ENCODE results near the gene SLC2A4.

Gene SLC2A4

DNA sequence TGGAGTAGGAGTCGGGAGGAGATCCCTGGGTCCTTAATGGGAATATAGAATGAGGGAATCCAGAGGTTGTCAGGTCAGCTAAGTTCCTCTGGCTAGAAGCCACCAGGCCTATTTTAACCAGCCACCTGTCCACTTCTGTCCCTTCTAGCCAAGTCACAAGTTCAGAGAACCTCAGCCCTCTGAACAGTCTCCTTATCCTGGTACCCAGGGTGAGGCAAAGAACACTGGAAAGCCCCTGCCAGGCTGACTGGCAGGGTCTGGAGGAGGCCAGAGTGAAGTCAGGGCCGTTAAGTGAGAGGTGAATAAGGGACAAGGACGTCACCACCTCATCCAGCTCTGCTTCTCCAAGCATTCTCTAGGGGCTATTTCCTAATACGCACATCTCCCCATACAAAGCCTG is 32.7 kb upstream of the SLC2A4 start:
- no peak for DNase-seq

DNA sequence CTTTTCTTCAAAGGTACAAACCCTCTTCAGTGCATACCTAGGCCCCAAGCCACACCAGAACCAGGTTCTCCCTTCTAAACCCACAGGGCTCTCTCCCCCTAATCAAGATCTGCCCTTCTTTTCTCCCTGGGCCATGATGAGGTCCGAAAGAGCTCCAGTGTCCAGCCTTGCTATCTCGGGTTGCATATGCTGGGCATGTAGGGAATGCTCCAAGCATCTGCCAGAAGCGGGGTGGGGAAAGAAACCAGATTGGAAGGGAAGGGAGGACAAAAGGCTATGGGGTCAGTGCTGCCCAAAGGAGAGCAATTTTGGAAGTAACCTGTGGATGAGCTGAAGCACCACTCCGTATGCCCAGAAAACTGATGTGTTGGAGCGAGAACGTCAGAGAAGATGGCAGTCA is 32.3 kb upstream of the SLC2A4 start:
- DNase-seq, result no peak

DNA sequence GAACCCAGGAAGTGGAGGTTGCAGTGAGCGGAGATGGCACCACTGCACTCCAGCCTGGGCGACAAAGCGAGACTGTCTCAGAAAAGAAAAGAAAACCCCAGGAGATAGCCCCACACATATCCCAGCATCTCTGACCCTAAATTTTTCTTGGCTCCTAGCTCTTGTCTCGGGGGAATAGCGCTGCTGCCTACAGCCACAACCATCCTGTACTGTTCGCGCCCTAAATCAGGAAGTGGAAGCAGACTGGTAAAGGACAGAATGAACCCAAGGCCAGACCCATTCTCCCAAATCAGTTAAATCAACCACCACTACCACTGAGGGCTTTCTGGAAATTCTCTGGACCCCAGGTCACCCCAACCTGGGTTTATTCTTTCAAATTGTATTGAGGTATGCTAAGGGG is 31.7 kb upstream of the SLC2A4 start:
- no peak for DNase-seq

- no peak for DNase-seq
Observed at GRCh38 chr17:7250695-7251627, 30.6 kb upstream of the SLC2A4 start.

DNA sequence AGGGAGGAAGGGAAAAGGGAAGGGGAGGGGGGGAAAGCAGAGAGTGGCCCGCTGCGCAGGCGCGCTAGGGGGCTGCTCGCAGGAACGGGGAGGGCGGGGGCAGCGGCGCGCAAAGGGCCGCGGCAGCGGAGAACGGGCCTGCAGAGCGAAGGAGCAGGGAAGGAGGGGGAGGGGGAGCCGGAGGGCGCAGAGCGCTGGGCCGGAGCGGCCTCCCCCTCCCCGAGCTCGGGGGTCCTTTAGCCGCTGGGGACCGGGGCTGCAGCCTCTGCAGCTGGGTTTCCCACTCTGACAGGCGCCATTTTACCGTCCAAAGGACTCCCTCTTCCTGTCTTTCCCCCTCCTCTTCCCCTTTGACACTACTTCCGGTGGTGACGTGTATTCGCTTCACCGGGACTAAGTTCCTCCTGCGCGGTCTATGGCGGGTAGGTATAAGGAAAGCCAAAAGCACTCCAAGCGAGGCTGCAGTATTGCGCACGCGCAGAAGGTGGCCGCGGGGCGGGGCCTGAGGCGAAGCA is 29.8 kb upstream of the SLC2A4 start, which contains the start of gene CTDNEP1:
Gene CTDNEP1, minus strand, starts transcription at position 74 of the 515 bp plus-strand sequence. CDS start 438 bp downstream, outside the sequence.
- peak; percentile 90 for DNase-seq

DNA sequence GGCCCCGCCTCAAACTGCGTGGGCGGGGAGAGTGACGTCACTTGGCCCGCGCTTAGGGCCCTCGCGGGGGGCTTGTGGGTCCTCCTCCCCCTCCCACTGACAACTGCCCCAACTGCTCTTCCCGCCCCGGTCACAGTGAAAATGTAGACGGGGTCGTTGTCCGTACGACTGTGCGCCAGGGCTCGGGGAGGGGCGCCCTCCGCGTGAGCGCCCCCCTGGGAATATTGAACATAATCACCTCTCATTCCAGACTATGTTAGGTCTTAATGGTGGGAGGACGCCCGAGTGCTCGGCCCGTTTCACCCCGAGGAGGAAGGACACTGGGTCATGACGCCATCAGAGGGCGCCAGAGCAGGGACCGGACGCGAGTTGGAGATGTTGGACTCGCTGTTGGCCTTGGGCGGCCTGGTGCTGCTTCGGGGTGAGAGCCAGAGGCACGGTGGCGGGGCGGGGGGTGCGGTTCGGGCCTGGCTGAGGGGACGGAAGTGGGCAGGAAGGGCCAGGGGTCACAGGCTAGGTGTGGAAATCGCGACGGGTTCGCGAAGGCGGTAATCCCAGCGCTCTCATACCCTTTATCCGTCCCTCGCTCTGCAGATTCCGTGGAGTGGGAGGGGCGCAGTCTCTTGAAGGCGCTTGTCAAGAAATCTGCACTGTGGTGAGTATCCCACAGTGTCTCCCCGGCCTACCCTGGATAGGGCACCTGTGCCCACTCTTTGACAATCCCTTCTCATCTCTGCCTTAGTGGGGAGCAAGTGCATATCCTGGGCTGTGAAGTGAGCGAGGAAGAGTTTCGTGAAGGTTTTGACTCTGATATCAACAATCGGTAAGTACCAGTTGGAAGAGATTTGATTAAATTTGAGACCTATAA is 29.1 kb upstream of the SLC2A4 start, which contains the start of gene ELP5:
Gene ELP5, plus strand, starts transcription at position 40 of the 868 bp plus-strand sequence. Its CDS starts 336 bp downstream, at position 376.
- peak; percentile 63 for DNase-seq

DNA sequence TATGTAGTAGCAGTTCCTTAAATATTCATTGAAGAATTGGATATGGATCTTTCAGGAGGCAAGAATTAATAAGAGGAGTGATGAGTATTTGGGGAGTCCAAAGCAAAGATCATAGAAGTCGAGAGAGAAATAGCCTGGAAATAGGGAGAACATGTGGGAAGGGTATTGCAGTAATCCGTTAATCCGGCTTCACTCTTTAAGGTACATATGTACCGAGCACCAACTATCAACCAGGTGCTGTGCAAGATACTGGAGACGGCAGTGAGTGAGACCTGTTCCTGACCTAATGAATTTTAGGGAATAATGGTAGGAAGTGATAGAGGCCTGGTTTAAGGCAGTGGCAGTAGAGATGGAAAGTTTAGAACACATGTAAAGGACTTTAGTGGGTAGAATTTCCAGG is 28.4 kb upstream of the SLC2A4 start:
- DNase-seq, result no peak

DNA sequence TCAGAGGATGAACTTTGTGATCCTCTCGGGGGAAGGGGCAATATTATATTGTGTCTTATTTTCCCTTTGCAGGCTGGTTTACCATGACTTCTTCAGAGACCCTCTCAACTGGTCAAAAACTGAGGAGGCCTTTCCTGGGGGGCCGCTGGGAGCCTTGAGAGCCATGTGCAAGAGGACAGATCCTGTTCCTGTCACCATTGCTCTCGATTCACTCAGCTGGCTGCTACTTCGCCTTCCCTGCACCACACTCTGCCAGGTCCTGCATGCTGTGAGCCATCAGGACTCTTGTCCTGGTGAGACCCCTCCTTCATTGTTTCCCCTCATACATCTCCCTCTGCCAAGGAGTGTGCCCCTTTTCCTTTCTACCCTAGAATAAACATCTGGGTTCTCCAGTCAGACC is 27.0 kb upstream of the SLC2A4 start:
- no peak for DNase-seq

- no peak for DNase-seq
Observed at GRCh38 chr17:7256766-7257456, 24.6 kb upstream of the SLC2A4 start.

DNA sequence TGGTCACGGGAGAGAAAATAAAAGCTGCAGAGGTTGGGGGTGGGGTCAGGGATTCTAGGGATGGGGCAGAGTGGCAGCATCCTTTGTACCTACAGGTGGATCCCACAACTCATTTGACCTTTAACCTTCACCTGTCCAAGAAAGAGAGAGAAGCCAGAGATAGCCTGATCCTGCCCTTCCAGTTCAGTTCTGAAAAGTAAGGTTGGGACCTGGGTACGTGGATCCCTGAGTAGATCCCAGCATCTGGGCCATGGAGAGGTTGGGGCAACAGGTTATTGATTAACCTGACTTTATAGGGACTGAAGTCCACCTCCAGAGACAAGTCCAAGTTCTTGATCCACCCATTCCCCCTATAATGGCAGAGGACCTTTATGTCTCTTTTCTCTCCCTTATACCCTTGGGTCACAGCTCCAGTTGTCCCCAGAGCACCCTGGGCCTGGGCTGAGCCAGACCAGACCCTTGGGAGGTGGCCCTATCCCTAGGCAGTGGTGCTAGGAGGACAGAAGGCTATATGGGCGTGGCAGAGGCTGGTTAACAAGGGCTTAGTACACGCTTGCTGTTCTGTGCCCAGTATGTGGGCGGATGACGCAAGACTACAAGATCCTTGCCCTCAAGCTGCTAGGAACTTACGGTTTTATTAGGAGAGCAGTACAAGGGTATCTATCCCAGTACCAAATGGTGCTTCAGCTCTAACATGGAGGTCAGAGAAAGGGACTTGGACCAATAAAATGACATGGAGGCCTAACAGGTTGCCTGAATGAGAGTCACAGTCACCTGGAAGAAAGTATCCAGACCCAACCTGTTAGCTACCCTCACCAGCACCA is 22.6 kb upstream of the SLC2A4 start:
- no peak for DNase-seq

- DNase-seq, result no peak
Observed at GRCh38 chr17:7259555-7259889, 22.0 kb upstream of the SLC2A4 start.

GRCh38 chr17:7260151-7260550 is 21.4 kb upstream of the SLC2A4 start:
- DNase-seq, result no peak

- DNase-seq, result no peak
Observed at GRCh38 chr17:7260651-7261378, 20.7 kb upstream of the SLC2A4 start.

- no peak for DNase-seq
Observed at GRCh38 chr17:7261379-7262191, 19.9 kb upstream of the SLC2A4 start.

GRCh38 chr17:7262192-7262934 is 19.2 kb upstream of the SLC2A4 start, which contains the start of gene CLDN7:
CLDN7 (minus strand) TSS chr17:7262478; CDS start chr17:7262043, 435 bp downstream.
- DNase-seq, result no peak

- DNase-seq, result no peak
Observed at GRCh38 chr17:7262935-7263800, 18.4 kb upstream of the SLC2A4 start.

DNA sequence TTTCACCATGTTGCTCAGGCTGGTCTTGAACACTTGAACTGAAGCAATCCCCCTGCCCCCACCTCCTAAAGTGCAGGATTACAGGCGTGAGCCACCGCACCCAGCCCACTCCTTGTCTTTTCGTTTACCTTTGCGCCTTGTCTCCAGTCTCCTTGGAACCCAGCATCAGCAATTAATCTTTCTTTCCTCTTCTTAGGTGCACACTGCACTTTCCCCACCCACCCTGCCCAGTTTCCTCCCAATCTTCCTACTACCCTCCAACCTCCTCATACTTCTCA is 17.8 kb upstream of the SLC2A4 start:
- no peak for DNase-seq

- no peak for DNase-seq
Observed at GRCh38 chr17:7266784-7267183, 14.7 kb upstream of the SLC2A4 start.

DNA sequence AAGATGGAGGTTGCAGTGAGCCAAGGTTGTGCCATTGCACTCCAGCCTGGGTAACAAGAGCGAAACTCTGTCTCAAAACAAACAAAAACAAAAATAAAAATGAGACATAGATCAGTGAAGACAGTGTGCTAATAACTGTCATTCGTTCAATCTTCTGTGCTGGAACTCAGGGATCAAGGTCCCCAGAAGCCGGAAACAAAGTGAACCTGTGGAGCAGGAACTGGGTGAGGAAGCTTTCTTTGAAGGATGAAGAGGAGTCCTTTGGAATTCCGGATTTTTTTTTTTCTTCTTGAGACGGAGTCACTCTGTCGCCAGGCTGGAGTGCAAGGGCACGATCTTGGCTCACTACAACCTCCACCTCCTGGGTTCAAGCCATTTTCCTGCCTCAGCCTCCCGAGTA is 2.1 kb upstream of the SLC2A4 start:
- DNase-seq, result no peak
